Left lung (tissue), 10 donors: ENCODE results near the gene NFX1. TPM values are rescaled to one million over a fixed set of nuclear protein-coding genes. Genes with fewer than 3 reads are reported as not detected.

Source experiments
- ATAC-seq: fragments of 200-7000 bp; cut with Tn5 transposase; one replicate; pipeline ENCODE4 v1.9.1; 2020; ENCODE audit warnings: moderate library complexity
- DNase-seq, 4 donors: peaks; one replicate each; pipeline ENCODE4 v3.0.0-alpha.2; 2013 to 2020
- H3K27ac ChIP-seq, 2 donors: fragments of 200-600 bp; sonication (generic) in 1 of 2; one replicate each; pipeline versions ENCODE4 v1.5.0 to v1.8.0; 2020 to 2021
- H3K27me3 ChIP-seq, 2 donors: fragments of 200-600 bp; sonication (generic) in 1 of 2; one replicate each; pipeline versions ENCODE4 v1.5.0 to v1.8.0; 2020 to 2021
- H3K36me3 ChIP-seq, 2 donors: fragments of 200-600 bp; sonication (generic) in 1 of 2; one replicate each; pipeline versions ENCODE4 v1.5.0 to v1.8.0; 2020 to 2021
- H3K4me1 ChIP-seq, 2 donors: fragments of 200-600 bp; one replicate each; pipeline ENCODE4 v1.8.0; 2021
- H3K4me3 ChIP-seq, 2 donors: fragments of 200-600 bp; sonication (generic) in 1 of 2; one replicate each; pipeline versions ENCODE4 v1.5.0 to v1.8.0; 2020 to 2021; ENCODE audit warnings: mild to moderate bottlenecking in 1 of 2
- H3K9me3 ChIP-seq, 2 donors: fragments of 200-600 bp; sonication (generic) in 1 of 2; one replicate each; pipeline versions ENCODE4 v1.5.0 to v1.8.0; 2020 to 2021
- intact Hi-C, 2 donors: fragments of 100-400 bp; cut with DNase I; formaldehyde crosslinking; loops; one replicate each; pipeline versions ENCODE4 v1.11.2 to v1.14.2; 2022
- polyA plus RNA-seq, 6 donors: library from polyadenylated mRNA; unstranded; fragments of 120-200 nt; gene quantifications; one replicate each; pipeline ENCODE4 v1.2.1, GENCODE V29; 2013; ENCODE audit not compliant: insufficient read length in 6 of 6
- total RNA-seq, 2 donors: library from RNA; stranded (reverse); fragmentation: NEBNext Ultra II Directional; extraction: Animal tissue kit (Norgen Biotek cat#: 25700); gene quantifications; one replicate each; pipeline ENCODE4 v1.2.1, GENCODE V29; 2021
- TF ChIP-seq, protein P1 (sequence below), 2 donors: fragments of 200-600 bp; sonication (generic) in 1 of 2; IDR thresholded peaks; one replicate each; pipeline versions ENCODE4 v1.5.0 to v1.8.0; 2021; ENCODE audit warnings: antibody characterized with exemption in 2 of 2
- donor health status: DM: no; HTN: yes; CAD: no.
- donor health status: DM: no; HTN: no; CAD: no.

NFX1 gene
- total and polyA plus RNA-seq, 8 donors, result 32.0 to 43.2 (median 38.4) TPM

GRCh38 chr9:33377089-33377715, 86.9 kb downstream of the NFX1 start:
- Histone ChIP-seq H3K27ac (no peak overlapping the region), H3K9me3 (no peaks in the 10 kb centered on the region), H3K36me3 (peaks cover 0 to 11% of the 10 kb centered on the region in 2 donors), H3K4me1 (peaks cover 0 to 18% of the 10 kb centered on the region in 2 donors), H3K4me3 (no peak overlapping the region), H3K27me3 (no peaks in the 10 kb centered on the region)
- ATAC-seq, result no peak
- no peak for DNase-seq
- TF ChIP-seq, protein P1, sequence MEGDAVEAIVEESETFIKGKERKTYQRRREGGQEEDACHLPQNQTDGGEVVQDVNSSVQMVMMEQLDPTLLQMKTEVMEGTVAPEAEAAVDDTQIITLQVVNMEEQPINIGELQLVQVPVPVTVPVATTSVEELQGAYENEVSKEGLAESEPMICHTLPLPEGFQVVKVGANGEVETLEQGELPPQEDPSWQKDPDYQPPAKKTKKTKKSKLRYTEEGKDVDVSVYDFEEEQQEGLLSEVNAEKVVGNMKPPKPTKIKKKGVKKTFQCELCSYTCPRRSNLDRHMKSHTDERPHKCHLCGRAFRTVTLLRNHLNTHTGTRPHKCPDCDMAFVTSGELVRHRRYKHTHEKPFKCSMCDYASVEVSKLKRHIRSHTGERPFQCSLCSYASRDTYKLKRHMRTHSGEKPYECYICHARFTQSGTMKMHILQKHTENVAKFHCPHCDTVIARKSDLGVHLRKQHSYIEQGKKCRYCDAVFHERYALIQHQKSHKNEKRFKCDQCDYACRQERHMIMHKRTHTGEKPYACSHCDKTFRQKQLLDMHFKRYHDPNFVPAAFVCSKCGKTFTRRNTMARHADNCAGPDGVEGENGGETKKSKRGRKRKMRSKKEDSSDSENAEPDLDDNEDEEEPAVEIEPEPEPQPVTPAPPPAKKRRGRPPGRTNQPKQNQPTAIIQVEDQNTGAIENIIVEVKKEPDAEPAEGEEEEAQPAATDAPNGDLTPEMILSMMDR (IDR thresholded peaks at IDR 0.05), result no peak
- intact Hi-C loops, result loop anchor here in 1 of 2 donors (10.0 kb wide), 1 partner anchor 78 kb away; no protein-coding TSS in a partner anchor

GRCh38 chr9:33378121-33378795, 87.9 kb downstream of the NFX1 start:
- Histone ChIP-seq H3K9me3 (no peaks in the 10 kb centered on the region), H3K36me3 (peaks cover 0 to 3% of the 10 kb centered on the region in 2 donors), H3K27me3 (no peaks in the 10 kb centered on the region), H3K4me1 (peaks cover 0 to 18% of the 10 kb centered on the region in 2 donors), H3K4me3 (no peak overlapping the region), H3K27ac (no peak overlapping the region)
- TF ChIP-seq, protein P1 (IDR thresholded peaks at IDR 0.05), result no peak
- ATAC-seq (no peak), DNase-seq (no peak)
- intact Hi-C loops, result loop anchor here in 1 of 2 donors (10.0 kb wide), 1 partner anchor 77 kb away; no protein-coding TSS in a partner anchor

- no peak overlapping the region for H3K4me3 ChIP-seq
- H3K36me3 ChIP-seq, result no peaks in the 10 kb centered on the region
- TF ChIP-seq, protein P1 (IDR thresholded peaks at IDR 0.05), result no peak
- no peaks in the 10 kb centered on the region for H3K9me3 ChIP-seq
- peaks cover 0 to 14% of the 10 kb centered on the region in 2 donors for H3K4me1 ChIP-seq
- intact Hi-C loops, result loop anchor here in 1 of 2 donors (10.0 kb wide), 1 partner anchor 75 kb away; no protein-coding TSS in a partner anchor
- H3K27ac ChIP-seq, result no peak overlapping the region
- ATAC-seq (no peak), DNase-seq (no peak)
- no peaks in the 10 kb centered on the region for H3K27me3 ChIP-seq
These were observed 89.5 kb downstream of the NFX1 start for GRCh38 chr9:33379666-33380389.

GRCh38 chr9:33380390-33381094, 90.2 kb downstream of the NFX1 start:
- intact Hi-C loops, result no loop called here

More at GRCh38 chr9:33380390-33381094, 90.2 kb downstream of the NFX1 start:
- H3K4me1 ChIP-seq, result peaks cover 0 to 7% of the 10 kb centered on the region in 2 donors
- H3K9me3 ChIP-seq, result no peaks in the 10 kb centered on the region
- no peak for DNase-seq
- H3K36me3 ChIP-seq, result no peaks in the 10 kb centered on the region
- TF ChIP-seq, protein P1 (IDR thresholded peaks at IDR 0.05), result no peak
- no peak overlapping the region for H3K4me3 ChIP-seq
- no peak overlapping the region for H3K27ac ChIP-seq
- no peaks in the 10 kb centered on the region for H3K27me3 ChIP-seq
- ATAC-seq, result no peak
